NCI-H748 (cell line): ENCODE measurements around the gene ADAMTS19.
"Not testable (repeated sequence)": the region's sequence is repeated elsewhere in the genome, so short reads cannot be mapped to it uniquely, and the experiment has no call there.

Source experiments
- DNase-seq: peaks from one replicate; lab custom pipeline; 2025; ENCODE audit not compliant: unreplicated experiment; lab: John Stamatoyannopoulos, UW

The ADAMTS19 gene

GRCh38 chr5:129572060-129572459 lies 112.0 kb downstream of the ADAMTS19 start:
- no peak for DNase-seq

GRCh38 chr5:129584496-129584895 lies 124.4 kb downstream of the ADAMTS19 start:
- not testable (repeated sequence) for DNase-seq

- no peak for DNase-seq
Observed at GRCh38 chr5:129591508-129592160, 131.5 kb downstream of the ADAMTS19 start.

GRCh38 chr5:129593525-129593924 lies 133.4 kb downstream of the ADAMTS19 start:
- no peak for DNase-seq

DNA sequence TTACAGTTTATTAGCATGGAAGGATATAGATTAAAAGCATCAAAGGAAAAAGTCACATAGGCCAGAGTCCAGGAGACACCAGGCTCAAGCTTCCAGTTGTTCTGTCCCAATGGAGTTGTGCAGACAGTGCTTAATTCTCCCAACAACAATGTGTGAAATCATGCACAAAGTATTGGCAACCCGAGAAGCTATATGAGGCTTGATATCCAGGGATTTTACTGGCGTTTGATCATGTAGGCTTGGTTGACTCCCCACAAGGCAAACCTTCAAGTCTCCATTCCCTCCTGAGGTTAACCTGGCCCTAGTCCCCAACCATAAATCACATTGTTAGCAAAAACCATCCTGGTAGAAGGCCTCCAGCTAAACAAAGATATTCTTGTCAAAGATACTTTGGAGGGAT lies 141.5 kb downstream of the ADAMTS19 start:
- no peak for DNase-seq

- no peak for DNase-seq
Observed at GRCh38 chr5:129608350-129608749, 148.3 kb downstream of the ADAMTS19 start.

DNA sequence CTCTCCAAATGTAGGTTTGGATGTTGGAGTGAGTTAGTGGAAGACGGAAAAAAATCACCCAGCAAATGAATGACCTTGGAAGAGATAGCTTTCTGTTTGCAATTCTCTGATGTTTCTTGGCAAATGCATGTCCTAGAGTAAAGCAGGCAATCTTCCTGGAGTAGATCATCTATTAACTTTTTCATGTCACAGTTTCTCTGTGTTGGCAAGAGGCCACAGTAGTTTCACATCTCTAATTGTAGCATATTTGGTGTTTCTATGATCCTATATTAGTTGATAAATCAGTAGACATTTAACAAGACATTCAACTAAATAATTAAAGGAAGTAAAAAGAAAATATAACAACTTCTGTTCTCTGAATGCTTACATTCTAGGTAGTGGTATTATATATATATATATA lies 149.6 kb downstream of the ADAMTS19 start:
- DNase-seq = no peak

DNA sequence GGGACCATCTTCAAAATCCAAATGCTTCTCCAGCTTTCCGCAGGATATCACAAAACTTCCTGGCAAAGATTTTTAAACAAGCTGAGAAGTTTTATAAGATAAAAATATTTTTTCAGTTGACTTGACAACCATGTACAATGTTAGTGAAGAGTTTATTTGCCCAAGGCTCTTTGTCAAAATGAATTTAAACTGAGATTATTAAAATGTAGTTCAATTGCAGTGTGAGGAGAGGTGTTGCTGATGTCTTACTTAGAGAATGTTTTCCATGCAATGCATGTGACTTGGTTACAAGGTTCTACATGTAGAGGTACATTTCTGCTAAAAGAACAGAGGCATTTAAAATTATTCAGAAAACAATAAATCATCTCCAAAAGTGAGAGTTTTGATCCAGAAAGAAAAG lies 156.4 kb downstream of the ADAMTS19 start:
- no peak for DNase-seq

DNA sequence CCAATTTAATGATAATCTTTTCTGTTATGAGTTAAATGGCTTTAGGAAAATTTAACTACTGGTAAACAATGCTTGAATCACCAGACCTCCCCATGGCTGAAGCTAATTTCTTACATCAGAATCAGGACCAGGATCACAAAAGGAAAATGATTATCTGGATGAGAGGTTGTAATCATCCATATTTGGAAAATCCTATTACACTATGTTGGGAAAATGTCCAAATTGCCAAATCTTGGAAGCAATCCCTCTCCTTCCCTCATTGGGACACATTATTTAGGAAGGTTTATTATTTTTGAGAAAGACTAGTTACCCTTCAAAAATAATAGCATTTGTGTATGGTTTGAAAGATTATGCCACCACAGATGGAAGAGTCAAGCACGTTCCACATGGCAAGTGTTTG lies 157.1 kb downstream of the ADAMTS19 start:
- DNase-seq = no peak

GRCh38 chr5:129619782-129620181 lies 159.7 kb downstream of the ADAMTS19 start:
- DNase-seq = no peak

DNA sequence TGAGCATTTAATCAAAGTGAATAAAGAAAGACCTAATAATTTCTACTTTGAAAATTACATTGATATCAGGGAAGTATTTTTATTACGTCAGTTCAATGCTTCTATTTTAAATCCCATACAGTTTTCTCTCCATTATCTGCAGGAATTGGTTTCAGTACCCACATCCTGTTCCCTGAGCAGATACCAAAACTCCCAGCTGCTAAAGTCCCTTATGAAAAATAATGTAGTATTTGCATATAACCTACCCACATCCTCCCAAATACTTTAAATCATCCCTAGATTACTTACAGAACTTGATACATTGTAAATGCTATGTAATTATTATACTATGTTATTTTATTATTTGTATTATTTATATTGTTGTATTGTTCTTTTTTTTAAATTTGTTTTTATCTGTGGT lies 162.4 kb downstream of the ADAMTS19 start:
- DNase-seq = no peak

DNA sequence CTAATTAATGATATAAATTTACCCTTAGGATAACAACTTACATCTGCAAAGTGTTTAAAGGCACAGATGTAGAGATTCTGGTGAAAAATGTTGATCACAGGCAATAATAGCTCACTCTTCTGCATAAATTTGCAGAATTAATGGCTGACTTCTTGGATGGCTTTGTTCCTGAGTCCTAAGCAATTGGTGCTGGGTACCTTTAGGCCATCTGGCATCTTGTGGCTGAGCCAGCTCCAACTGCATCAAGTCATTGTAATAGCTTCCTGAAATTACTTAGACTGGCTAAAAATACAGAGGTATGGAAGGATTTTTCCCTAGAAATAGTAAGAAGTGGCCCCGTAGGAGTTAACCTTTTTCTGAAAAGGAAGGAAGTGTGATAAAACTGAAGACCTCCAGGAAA lies 169.5 kb downstream of the ADAMTS19 start:
- DNase-seq = no peak

DNA sequence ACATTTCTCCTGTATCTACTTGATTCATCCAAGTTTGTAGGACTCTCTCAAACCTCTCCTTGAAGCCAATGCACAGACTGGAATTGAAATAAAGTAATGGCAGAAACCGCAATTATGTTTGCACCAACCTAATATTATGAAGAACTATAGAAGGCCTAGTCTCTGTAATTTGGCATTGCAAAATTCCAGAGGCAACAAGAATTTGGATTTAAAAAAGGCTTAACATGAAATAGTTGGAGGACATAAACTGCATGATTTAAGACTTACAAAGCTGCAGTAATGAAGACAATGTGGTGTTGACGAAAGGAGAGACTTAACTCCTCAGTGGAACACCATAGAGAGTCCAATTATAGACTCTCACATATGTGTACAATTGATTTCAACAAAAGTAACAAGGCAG lies 170.0 kb downstream of the ADAMTS19 start:
- no peak for DNase-seq

GRCh38 chr5:129631961-129632360 lies 171.9 kb downstream of the ADAMTS19 start:
- DNase-seq = no peak

DNA sequence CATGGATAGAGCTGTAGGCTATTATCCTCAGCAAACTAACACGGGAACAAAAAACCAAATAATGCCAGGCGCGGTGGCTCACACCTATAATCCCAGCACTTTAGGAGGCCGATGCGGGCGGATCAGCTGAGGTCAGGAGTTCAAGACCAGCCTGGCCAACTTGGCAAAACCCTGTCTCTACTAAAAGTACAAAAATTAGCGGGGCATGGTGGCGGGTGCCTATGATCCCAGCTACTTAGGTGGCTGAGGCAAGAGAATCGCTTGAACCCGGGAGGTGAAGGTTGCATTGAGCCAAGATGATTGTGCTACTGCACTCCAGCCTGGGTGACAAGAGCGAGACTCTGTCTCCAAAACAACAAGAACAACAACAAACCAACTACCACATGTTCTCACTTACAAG lies 177.4 kb downstream of the ADAMTS19 start:
- DNase-seq = not testable (repeated sequence)

DNA sequence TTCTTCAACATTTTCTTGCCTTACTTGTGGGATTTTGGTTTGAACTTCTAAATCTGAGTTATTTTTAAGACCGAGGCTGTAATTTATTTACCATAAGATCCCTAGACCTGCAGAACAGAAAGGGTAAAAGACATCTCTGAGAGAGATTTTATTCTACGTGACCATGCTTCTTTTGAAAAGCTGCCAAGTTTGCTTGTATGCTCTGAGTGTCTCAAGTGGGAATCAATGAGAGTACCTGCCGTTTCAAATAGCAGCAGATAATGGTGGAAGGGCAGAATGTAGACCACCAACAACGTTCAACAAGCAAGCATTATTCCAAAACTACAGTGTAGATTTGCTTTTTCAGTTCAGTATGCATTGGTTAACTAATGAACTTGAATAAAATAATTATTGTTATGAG lies 179.2 kb downstream of the ADAMTS19 start:
- DNase-seq = peak; percentile 3

DNA sequence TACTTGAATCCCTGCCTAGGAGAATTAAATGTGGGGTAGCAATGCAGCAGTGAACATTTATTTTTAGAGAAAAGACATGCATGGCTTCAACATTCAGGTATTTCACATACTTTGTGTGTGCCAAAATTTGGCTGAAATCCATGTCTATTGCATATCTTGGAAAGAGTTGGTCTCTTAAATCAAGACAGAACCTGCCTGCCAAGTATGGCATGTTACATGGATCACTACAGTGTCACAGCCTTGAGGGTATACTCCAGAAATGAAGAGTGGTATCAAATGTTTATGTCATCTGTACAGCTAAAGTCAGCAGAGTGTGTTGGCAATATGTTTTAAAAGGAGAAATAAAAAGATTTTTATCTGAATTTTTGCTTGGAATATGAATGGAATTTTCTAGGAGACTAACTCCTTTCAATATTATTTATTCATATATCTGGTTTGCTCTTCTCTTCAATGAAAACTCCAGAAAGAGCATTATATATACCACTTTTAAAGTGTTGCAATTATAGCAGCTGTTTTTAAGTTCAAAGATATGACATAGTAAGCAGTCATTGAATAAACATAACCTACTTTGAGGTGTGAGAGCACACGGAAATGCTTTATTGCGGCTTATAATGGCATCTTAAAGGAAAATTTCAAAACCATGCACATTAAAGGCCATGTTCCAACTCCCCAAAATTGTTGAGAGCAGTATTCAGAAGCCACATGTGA lies 192.4 kb downstream of the ADAMTS19 start:
- no peak for DNase-seq

- no peak for DNase-seq
Observed at GRCh38 chr5:129653057-129653375, 192.9 kb downstream of the ADAMTS19 start.

DNA sequence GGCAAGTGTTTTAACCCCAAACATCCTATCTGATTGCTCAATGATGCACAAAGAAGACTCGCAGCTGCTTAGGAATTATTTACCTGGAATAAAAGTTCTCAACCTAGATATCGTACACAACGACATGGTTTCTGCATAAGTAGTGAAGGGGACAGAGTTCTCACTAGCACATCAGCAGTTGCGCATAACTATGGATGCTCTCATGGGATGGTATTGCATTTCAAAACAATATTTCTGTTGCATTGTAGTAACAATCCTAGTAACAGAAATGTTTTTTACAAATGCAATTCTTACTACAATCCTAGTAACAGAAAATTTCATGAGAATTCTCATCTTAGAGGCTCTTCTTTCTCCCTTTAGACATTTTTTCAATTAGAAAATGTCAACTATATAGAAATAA lies 193.3 kb downstream of the ADAMTS19 start:
- DNase-seq = no peak

DNA sequence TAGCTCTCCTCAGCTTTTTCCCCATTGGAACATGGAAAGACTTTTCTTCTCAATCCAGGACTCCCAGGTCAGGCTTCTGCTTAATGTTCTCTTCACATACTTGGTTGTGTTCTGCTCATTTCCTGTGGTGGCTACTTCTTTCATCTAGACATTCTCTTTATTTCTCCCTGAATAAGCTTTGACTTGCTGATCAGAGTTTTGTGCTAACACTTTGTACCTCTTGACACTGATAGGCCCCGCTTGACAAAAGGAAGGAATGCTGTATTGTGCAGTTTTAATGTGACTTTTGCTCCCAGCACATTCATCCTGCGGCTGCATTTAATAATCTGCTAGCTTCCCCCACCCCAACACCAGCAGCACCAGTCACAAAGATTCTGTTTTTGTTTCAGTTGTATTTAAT lies 196.9 kb downstream of the ADAMTS19 start:
- no peak for DNase-seq

GRCh38 chr5:129658801-129659200 lies 198.7 kb downstream of the ADAMTS19 start:
- no peak for DNase-seq

DNA sequence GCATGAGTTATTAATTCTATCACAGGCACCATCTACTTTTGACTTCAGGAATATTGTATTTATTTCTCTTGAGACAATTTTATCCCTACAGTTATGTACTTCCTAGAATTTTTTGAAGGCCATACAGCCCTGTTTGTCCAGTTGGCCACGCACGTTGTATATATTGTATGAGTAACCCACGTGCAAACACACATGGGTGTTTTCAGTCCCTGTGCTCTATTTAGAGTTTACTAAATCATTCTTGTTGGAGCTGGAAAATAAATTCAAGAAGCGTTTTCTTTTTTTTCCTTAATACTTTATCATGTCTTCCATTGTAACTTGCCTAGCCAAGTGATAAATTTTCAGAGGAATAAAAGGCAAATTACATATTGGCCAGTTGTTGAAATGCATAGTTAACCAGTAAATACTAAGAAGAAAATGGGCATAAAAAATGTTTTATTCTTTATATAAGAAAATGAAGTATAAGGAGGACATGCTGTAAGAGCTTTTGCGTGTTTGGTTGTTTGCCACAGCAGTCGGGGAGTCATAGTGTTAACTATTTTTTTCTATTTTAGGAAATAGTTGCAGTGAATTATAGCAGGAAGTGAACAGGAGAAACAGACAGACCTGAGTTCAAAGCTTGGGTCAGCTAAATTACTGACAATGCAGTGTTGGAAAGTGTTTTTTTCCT lies 201.4 kb downstream of the ADAMTS19 start:
- no peak for DNase-seq
